HepG2 (cell line): ENCODE measurements around the gene SORD. TPM values are rescaled to one million over a fixed set of nuclear protein-coding genes. Genes with fewer than 3 reads are reported as not detected.
A peak's percentile ranks its signal among the peaks of the same experiment; 100 is the strongest.

ENCODE experiments used
- CEBPB ChIP-seq: IDR thresholded peaks from 2 replicates; pipeline ENCODE4 v1.6.1; 2011; ENCODE audit warnings: low read depth, low read length, improper control_type of control experiment, borderline replicate concordance
- FOSL2 ChIP-seq: sonication (generic); formaldehyde crosslinking; IDR thresholded peaks from 2 replicates; pipeline ENCODE4 v1.4.0; 2020; ENCODE audit warnings: missing genetic modification reagents
- ZNF644 ChIP-seq: IDR thresholded peaks from 2 replicates; pipeline ENCODE4 v1.6.1; 2016; ENCODE audit warnings: low read depth
- polyA plus RNA-seq, 8 experiments: library from polyadenylated mRNA; depleted of rRNA in 3 of 8; stranded (reverse) in 7 of 8; unstranded in 1 of 8; fragments of >200 nt; fragmentation: Illumina TruSeq in 4 of 8; extraction: Trizol in 4 of 8; gene quantifications; 2 replicates each; pipeline versions ENCODE4 v1.2.1 to v1.2.3, GENCODE V29; 2011 to 2016; ENCODE audit warnings: low read depth in 4 of 8, missing spikeins in 1 of 8, mixed read lengths in 1 of 8; ENCODE audit not compliant: insufficient read depth in 1 of 8
- total RNA-seq, 5 experiments: library from RNA; depleted of rRNA; stranded (reverse); fragments of >200 nt; fragmentation: Illumina TruSeq; extraction: Trizol; gene quantifications; 2 replicates each; pipeline ENCODE4 v1.2.3, GENCODE V29; 2016; ENCODE audit warnings: low read depth in 1 of 5
- TF ChIP-seq, protein P1 (sequence below): sonication (generic); formaldehyde crosslinking; IDR thresholded peaks from 2 replicates; pipeline ENCODE4 v1.9.0; 2021; ENCODE audit warnings: mild to moderate bottlenecking, missing genetic modification reagents
- TF ChIP-seq, protein P2 (sequence below): sonication (generic); formaldehyde crosslinking; IDR thresholded peaks from 2 replicates; pipeline ENCODE4 v1.4.0; 2020; ENCODE audit warnings: missing genetic modification reagents

SORD gene
- total and polyA plus RNA-seq, 2 of the 13 experiments (the other 11 are each of a cell fraction or from before 2014, with no cell fraction given) = 59.1 to 95.3 TPM

DNA sequence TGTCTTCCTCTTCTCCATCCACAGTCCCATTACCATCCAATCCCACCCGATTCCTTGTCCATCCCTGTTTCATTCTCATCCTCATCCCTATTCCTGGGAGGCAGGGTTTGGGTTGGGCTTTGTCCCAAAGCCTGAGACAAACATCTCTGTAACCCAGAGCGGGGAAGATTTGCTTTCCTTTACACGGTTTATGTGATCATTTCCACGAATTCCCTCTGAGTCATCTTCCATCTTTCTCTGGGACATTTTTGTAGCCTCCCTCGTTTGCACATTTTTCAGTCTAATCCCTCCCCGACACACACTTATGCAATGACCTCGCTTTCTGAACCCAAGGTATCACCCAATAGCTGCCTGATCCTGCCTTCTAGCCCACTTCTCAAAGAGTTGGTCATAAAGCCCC lies 68.2 kb downstream of the SORD start (continued):
- TF ChIP-seq, protein P1, sequence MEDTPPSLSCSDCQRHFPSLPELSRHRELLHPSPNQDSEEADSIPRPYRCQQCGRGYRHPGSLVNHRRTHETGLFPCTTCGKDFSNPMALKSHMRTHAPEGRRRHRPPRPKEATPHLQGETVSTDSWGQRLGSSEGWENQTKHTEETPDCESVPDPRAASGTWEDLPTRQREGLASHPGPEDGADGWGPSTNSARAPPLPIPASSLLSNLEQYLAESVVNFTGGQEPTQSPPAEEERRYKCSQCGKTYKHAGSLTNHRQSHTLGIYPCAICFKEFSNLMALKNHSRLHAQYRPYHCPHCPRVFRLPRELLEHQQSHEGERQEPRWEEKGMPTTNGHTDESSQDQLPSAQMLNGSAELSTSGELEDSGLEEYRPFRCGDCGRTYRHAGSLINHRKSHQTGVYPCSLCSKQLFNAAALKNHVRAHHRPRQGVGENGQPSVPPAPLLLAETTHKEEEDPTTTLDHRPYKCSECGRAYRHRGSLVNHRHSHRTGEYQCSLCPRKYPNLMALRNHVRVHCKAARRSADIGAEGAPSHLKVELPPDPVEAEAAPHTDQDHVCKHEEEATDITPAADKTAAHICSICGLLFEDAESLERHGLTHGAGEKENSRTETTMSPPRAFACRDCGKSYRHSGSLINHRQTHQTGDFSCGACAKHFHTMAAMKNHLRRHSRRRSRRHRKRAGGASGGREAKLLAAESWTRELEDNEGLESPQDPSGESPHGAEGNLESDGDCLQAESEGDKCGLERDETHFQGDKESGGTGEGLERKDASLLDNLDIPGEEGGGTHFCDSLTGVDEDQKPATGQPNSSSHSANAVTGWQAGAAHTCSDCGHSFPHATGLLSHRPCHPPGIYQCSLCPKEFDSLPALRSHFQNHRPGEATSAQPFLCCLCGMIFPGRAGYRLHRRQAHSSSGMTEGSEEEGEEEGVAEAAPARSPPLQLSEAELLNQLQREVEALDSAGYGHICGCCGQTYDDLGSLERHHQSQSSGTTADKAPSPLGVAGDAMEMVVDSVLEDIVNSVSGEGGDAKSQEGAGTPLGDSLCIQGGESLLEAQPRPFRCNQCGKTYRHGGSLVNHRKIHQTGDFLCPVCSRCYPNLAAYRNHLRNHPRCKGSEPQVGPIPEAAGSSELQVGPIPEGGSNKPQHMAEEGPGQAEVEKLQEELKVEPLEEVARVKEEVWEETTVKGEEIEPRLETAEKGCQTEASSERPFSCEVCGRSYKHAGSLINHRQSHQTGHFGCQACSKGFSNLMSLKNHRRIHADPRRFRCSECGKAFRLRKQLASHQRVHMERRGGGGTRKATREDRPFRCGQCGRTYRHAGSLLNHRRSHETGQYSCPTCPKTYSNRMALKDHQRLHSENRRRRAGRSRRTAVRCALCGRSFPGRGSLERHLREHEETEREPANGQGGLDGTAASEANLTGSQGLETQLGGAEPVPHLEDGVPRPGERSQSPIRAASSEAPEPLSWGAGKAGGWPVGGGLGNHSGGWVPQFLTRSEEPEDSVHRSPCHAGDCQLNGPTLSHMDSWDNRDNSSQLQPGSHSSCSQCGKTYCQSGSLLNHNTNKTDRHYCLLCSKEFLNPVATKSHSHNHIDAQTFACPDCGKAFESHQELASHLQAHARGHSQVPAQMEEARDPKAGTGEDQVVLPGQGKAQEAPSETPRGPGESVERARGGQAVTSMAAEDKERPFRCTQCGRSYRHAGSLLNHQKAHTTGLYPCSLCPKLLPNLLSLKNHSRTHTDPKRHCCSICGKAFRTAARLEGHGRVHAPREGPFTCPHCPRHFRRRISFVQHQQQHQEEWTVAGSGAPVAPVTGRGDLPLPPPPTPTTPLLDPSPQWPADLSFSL (CRISPR knock-in tag) = no peak
- TF ChIP-seq CEBPB (peak; percentile 28; the same call in 1 of the 2 replicates), FOSL2 (peak; percentile 82), ZNF644 (peak; percentile 53)
- TF ChIP-seq, protein P2, sequence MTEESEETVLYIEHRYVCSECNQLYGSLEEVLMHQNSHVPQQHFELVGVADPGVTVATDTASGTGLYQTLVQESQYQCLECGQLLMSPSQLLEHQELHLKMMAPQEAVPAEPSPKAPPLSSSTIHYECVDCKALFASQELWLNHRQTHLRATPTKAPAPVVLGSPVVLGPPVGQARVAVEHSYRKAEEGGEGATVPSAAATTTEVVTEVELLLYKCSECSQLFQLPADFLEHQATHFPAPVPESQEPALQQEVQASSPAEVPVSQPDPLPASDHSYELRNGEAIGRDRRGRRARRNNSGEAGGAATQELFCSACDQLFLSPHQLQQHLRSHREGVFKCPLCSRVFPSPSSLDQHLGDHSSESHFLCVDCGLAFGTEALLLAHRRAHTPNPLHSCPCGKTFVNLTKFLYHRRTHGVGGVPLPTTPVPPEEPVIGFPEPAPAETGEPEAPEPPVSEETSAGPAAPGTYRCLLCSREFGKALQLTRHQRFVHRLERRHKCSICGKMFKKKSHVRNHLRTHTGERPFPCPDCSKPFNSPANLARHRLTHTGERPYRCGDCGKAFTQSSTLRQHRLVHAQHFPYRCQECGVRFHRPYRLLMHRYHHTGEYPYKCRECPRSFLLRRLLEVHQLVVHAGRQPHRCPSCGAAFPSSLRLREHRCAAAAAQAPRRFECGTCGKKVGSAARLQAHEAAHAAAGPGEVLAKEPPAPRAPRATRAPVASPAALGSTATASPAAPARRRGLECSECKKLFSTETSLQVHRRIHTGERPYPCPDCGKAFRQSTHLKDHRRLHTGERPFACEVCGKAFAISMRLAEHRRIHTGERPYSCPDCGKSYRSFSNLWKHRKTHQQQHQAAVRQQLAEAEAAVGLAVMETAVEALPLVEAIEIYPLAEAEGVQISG (CRISPR knock-in tag) = no peak
- TF ChIP-seq, all 625 proteins: peak for 12
